GM21528 (cell line): ENCODE measurements around the gene TMEM167B.
"Not testable (repeated sequence)": the region's sequence is repeated elsewhere in the genome, so short reads cannot be mapped to it uniquely, and the experiment has no call there.

Experiments used
- ATAC-seq: cut with Tn5 transposase; IDR thresholded peaks from one replicate; pipeline ENCODE4 v1.9.1; 2021; ENCODE audit warnings: mild to moderate bottlenecking, moderate library complexity; ENCODE audit not compliant: unreplicated experiment, low FRiP score

Gene TMEM167B

GRCh38 chr1:109112652-109113285, 22.2 kb downstream of the TMEM167B start:
- no peak for ATAC-seq

GRCh38 chr1:109113590-109114341, 23.2 kb downstream of the TMEM167B start, which contains the start of gene ELAPOR1:
Gene ELAPOR1, plus strand, starts transcription at chr1:109114115. Its CDS starts 69 bp downstream, at chr1:109114184.
- ATAC-seq: no peak

- ATAC-seq: no peak
Measured at GRCh38 chr1:109114342-109114674, 23.7 kb downstream of the TMEM167B start.

- no peak for ATAC-seq
Measured at GRCh38 chr1:109115685-109116084, 25.1 kb downstream of the TMEM167B start.

GRCh38 chr1:109116286-109116685, 25.7 kb downstream of the TMEM167B start:
- no peak for ATAC-seq

GRCh38 chr1:109118089-109118488, 27.5 kb downstream of the TMEM167B start:
- no peak for ATAC-seq

GRCh38 chr1:109120356-109120755, 29.8 kb downstream of the TMEM167B start:
- no peak for ATAC-seq

GRCh38 chr1:109131059-109131458, 40.5 kb downstream of the TMEM167B start:
- ATAC-seq: no peak

- ATAC-seq: no peak
Measured at GRCh38 chr1:109131800-109132199, 41.2 kb downstream of the TMEM167B start.

- ATAC-seq: no peak
Measured at GRCh38 chr1:109133002-109133706, 42.6 kb downstream of the TMEM167B start.

- no peak for ATAC-seq
Measured at GRCh38 chr1:109133815-109134214, 43.3 kb downstream of the TMEM167B start.

- no peak for ATAC-seq
Measured at GRCh38 chr1:109134423-109134822, 43.9 kb downstream of the TMEM167B start.

- ATAC-seq: no peak
Measured at GRCh38 chr1:109135940-109136339, 45.4 kb downstream of the TMEM167B start.

GRCh38 chr1:109136766-109137165, 46.2 kb downstream of the TMEM167B start:
- ATAC-seq: no peak

GRCh38 chr1:109137958-109138357, 47.4 kb downstream of the TMEM167B start:
- no peak for ATAC-seq

- no peak for ATAC-seq
Measured at GRCh38 chr1:109138358-109138757, 47.8 kb downstream of the TMEM167B start.

GRCh38 chr1:109140392-109140791, 49.8 kb downstream of the TMEM167B start:
- no peak for ATAC-seq

GRCh38 chr1:109142260-109142659, 51.7 kb downstream of the TMEM167B start:
- no peak for ATAC-seq

GRCh38 chr1:109142725-109143124, 52.2 kb downstream of the TMEM167B start:
- ATAC-seq: not testable (repeated sequence)
